WTC11 (cell line): ENCODE measurements around the gene FOXC1. TPM values are rescaled to one million over a fixed set of nuclear protein-coding genes. Genes with fewer than 3 reads are reported as not detected.

Experiments
- ATAC-seq: fragments of 200-7000 bp; cut with Tn5 transposase; 2 replicates; pipeline ENCODE4 v1.10.0; 2021; ENCODE audit warnings: mild to moderate bottlenecking, moderate library complexity
- CTCF ChIA-PET: fragments of 300-600 bp; sonication (Branson Sonifier 250); formaldehyde crosslinking; loops from one replicate; lab custom pipeline; 2021; ENCODE audit warnings: antibody characterized with exemption; lab: Charles Lee
- POLR2A ChIA-PET: fragments of 350-600 bp; sonication (Branson Sonifier 250); formaldehyde crosslinking; loops from one replicate; lab custom pipeline; 2021; ENCODE audit warnings: antibody characterized with exemption; lab: Charles Lee
- DNase-seq: peaks from one replicate; pipeline ENCODE4 v3.0.0; 2021; ENCODE audit warnings: low spot score
- H3K27ac Mint-ChIP-seq: 2 replicates; pipeline ENCODE4 v1.8.0; 2021; ENCODE audit warnings: mixed read lengths
- H3K27me3 Mint-ChIP-seq: 2 replicates; pipeline ENCODE4 v1.8.0; 2021; ENCODE audit warnings: low read depth, mild to moderate bottlenecking, moderate library complexity, mixed read lengths
- H3K36me3 Mint-ChIP-seq: 2 replicates; pipeline ENCODE4 v1.8.0; 2021; ENCODE audit warnings: mixed read lengths
- H3K4me1 Mint-ChIP-seq: 2 replicates; pipeline ENCODE4 v1.8.0; 2022; ENCODE audit warnings: mixed read lengths
- H3K4me3 Mint-ChIP-seq: 2 replicates; pipeline ENCODE4 v1.8.0; 2021; ENCODE audit warnings: mild to moderate bottlenecking, moderate library complexity, mixed read lengths
- H3K9me3 Mint-ChIP-seq: 2 replicates; pipeline ENCODE4 v1.8.0; 2021; ENCODE audit warnings: mixed read lengths
- AFF4 ChIP-seq: sonication (generic); formaldehyde crosslinking; IDR thresholded peaks from 2 replicates; pipeline ENCODE4 v1.8.1; 2023; ENCODE audit warnings: mild to moderate bottlenecking, missing genetic modification reagents, borderline replicate concordance
- CTCF ChIP-seq: fragments of 200-600 bp; IDR thresholded peaks from 2 replicates; pipeline ENCODE4 v1.8.0; 2022; ENCODE audit warnings: antibody characterized with exemption
- ETV6 ChIP-seq: sonication (generic); formaldehyde crosslinking; IDR thresholded peaks from 2 replicates; pipeline ENCODE4 v1.8.1; 2022; ENCODE audit warnings: mild to moderate bottlenecking, missing genetic modification reagents
- FOXK1 ChIP-seq: sonication (generic); formaldehyde crosslinking; IDR thresholded peaks from 2 replicates; pipeline ENCODE4 v1.8.0; 2022; ENCODE audit warnings: mild to moderate bottlenecking, moderate library complexity, missing genetic modification reagents
- FOXP4 ChIP-seq: sonication (generic); formaldehyde crosslinking; IDR thresholded peaks from 2 replicates; pipeline ENCODE4 v1.8.0; 2022; ENCODE audit warnings: mild to moderate bottlenecking, missing genetic modification reagents
- OVOL2 ChIP-seq: fragments of 250-450 bp; sonication (Bioruptor Pico); IDR thresholded peaks from 2 replicates; pipeline ENCODE4 v1.9.0; 2021; ENCODE audit warnings: mild to moderate bottlenecking, borderline replicate concordance
- USF2 ChIP-seq: sonication (generic); formaldehyde crosslinking; IDR thresholded peaks from 2 replicates; pipeline ENCODE4 v1.8.1; 2023; ENCODE audit warnings: mild to moderate bottlenecking, missing genetic modification reagents, moderate library complexity
- ZNF423 ChIP-seq: fragments of 250-450 bp; sonication (Bioruptor Pico); IDR thresholded peaks from 2 replicates; pipeline ENCODE4 v2.1.2; 2022; ENCODE audit warnings: mild to moderate bottlenecking, moderate library complexity
- ZNF425 ChIP-seq: fragments of 250-450 bp; sonication (Bioruptor Pico); conservative IDR thresholded peaks from 2 replicates; pipeline ENCODE4 v1.9.0; 2021; ENCODE audit warnings: mild to moderate bottlenecking
- total RNA-seq: library from RNA; stranded (reverse); gene quantifications from 3 replicates; pipeline ENCODE4 v1.2.3, GENCODE V29; 2021
- TF ChIP-seq, protein P1 (sequence below): sonication (generic); formaldehyde crosslinking; IDR thresholded peaks from 2 replicates; pipeline ENCODE4 v1.8.1; 2023; ENCODE audit warnings: mild to moderate bottlenecking, missing genetic modification reagents
- TF ChIP-seq, protein P2 (sequence below): fragments of 250-450 bp; sonication (Bioruptor Pico); IDR thresholded peaks from 2 replicates; pipeline ENCODE4 v1.9.0; 2021; ENCODE audit warnings: mild to moderate bottlenecking
- TF ChIP-seq, protein P3 (sequence below): fragments of 250-450 bp; sonication (Bioruptor Pico); IDR thresholded peaks from 2 replicates; pipeline ENCODE4 v1.9.0; 2021; ENCODE audit warnings: moderate library complexity, mild to moderate bottlenecking, inconsistent platforms, borderline replicate concordance

FOXC1 gene
- total RNA-seq, 1 experiment from 2014 or later, result 10.7 TPM

- DNase-seq (no peak), ATAC-seq (no peak)
- no peaks in the 10 kb centered on the region for H3K36me3 Mint-ChIP-seq
- ChIA-PET POLR2A (interaction anchor here (0.6 kb wide), 1 partner anchor 26 kb away, joined by 3 read pairs; no protein-coding TSS in a partner anchor), CTCF (interaction anchor here (0.6 to 0.7 kb wide), 3 partner anchors 32 to 688 kb away, joined by 3 to 5 read pairs (median 3); no protein-coding TSS in a partner anchor)
- no peaks in the 10 kb centered on the region for H3K27me3 Mint-ChIP-seq
- no peaks in the 10 kb centered on the region for H3K4me1 Mint-ChIP-seq
- H3K4me3 Mint-ChIP-seq, result no peak overlapping the region
- TF ChIP-seq AFF4 (no peak), USF2 (CRISPR knock-in tag) (no peak), OVOL2 (CRISPR knock-in tag) (no peak), ETV6 (CRISPR knock-in tag) (no peak)
- TF ChIP-seq, protein P1, sequence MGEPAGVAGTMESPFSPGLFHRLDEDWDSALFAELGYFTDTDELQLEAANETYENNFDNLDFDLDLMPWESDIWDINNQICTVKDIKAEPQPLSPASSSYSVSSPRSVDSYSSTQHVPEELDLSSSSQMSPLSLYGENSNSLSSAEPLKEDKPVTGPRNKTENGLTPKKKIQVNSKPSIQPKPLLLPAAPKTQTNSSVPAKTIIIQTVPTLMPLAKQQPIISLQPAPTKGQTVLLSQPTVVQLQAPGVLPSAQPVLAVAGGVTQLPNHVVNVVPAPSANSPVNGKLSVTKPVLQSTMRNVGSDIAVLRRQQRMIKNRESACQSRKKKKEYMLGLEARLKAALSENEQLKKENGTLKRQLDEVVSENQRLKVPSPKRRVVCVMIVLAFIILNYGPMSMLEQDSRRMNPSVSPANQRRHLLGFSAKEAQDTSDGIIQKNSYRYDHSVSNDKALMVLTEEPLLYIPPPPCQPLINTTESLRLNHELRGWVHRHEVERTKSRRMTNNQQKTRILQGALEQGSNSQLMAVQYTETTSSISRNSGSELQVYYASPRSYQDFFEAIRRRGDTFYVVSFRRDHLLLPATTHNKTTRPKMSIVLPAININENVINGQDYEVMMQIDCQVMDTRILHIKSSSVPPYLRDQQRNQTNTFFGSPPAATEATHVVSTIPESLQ, result no peak
- TF ChIP-seq, protein P2, sequence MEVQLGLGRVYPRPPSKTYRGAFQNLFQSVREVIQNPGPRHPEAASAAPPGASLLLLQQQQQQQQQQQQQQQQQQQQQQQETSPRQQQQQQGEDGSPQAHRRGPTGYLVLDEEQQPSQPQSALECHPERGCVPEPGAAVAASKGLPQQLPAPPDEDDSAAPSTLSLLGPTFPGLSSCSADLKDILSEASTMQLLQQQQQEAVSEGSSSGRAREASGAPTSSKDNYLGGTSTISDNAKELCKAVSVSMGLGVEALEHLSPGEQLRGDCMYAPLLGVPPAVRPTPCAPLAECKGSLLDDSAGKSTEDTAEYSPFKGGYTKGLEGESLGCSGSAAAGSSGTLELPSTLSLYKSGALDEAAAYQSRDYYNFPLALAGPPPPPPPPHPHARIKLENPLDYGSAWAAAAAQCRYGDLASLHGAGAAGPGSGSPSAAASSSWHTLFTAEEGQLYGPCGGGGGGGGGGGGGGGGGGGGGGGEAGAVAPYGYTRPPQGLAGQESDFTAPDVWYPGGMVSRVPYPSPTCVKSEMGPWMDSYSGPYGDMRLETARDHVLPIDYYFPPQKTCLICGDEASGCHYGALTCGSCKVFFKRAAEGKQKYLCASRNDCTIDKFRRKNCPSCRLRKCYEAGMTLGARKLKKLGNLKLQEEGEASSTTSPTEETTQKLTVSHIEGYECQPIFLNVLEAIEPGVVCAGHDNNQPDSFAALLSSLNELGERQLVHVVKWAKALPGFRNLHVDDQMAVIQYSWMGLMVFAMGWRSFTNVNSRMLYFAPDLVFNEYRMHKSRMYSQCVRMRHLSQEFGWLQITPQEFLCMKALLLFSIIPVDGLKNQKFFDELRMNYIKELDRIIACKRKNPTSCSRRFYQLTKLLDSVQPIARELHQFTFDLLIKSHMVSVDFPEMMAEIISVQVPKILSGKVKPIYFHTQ (CRISPR knock-in tag), result no peak
- 0 out of 2 replicates have a peak, but pooled peaks cover 4% of the 10 kb centered on the region for H3K9me3 Mint-ChIP-seq
- H3K27ac Mint-ChIP-seq, result peak overlapping the region; percentile 2; the same call in 1 of the 2 replicates
Measured at GRCh38 chr6:1586861-1587450, 22.8 kb upstream of the FOXC1 start.

- H3K36me3 Mint-ChIP-seq, result no peaks in the 10 kb centered on the region
- CTCF ChIA-PET, result interaction anchor here (0.7 kb wide), 1 partner anchor 33 kb away, joined by 3 read pairs; no protein-coding TSS in a partner anchor
- H3K4me3 Mint-ChIP-seq, result no peak overlapping the region
- DNase-seq, result no peak
- H3K9me3 Mint-ChIP-seq, result 0 out of 2 replicates have a peak, but pooled peaks cover 4% of the 10 kb centered on the region
- H3K27me3 Mint-ChIP-seq, result no peaks in the 10 kb centered on the region
- ATAC-seq, result no peak
- H3K27ac Mint-ChIP-seq, result no peak overlapping the region
- H3K4me1 Mint-ChIP-seq, result no peaks in the 10 kb centered on the region
- POLR2A ChIA-PET, result no interaction called here
- TF ChIP-seq, protein P3, sequence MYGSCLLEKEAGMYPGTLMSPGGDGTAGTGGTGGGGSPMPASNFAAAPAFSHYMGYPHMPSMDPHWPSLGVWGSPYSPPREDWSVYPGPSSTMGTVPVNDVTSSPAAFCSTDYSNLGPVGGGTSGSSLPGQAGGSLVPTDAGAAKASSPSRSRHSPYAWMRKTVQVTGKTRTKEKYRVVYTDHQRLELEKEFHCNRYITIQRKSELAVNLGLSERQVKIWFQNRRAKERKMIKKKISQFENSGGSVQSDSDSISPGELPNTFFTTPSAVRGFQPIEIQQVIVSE (CRISPR knock-in tag), result no peak
- TF ChIP-seq FOXP4 (no peak), CTCF (no peak), FOXK1 (CRISPR knock-in tag) (no peak), ZNF425 (CRISPR knock-in tag) (no peak), USF2 (CRISPR knock-in tag) (no peak), ZNF423 (CRISPR knock-in tag) (no peak)
Measured at GRCh38 chr6:1587546-1587945, 22.2 kb upstream of the FOXC1 start.
